ENCODE data around the gene HEXD. TPM values are rescaled to one million over a fixed set of nuclear protein-coding genes. Genes with fewer than 3 reads are reported as not detected.

The HEXD gene
- total and polyA plus RNA-seq, 3 experiments from 2014 or later = 10.6 to 30.4 (median 29.6) TPM

- no peaks in the 10 kb centered on the region for H3K9me3 Mint-ChIP-seq
- no peak for DNase-seq
- H3K27me3 Mint-ChIP-seq = no peaks in the 10 kb centered on the region
- Histone ChIP-seq H3K9me3 (ENCODE audit: low read length) (no peaks in the 10 kb centered on the region), H3K27ac (ENCODE audit: low read depth, low read length) (no peak overlapping the region), H3K4me3 (ENCODE audit: low read length) (no peak overlapping the region), H3K36me3 (ENCODE audit: insufficient read depth, low read length) (peaks cover 13% of the 10 kb centered on the region), H3K4me1 (ENCODE audit: insufficient read depth, low read length) (peaks cover 14% of the 10 kb centered on the region), H3K27me3 (ENCODE audit: insufficient read depth, low read length, poor library complexity, severe bottlenecking) (no peaks in the 10 kb centered on the region)
- CTCF ChIA-PET = no interaction called here
- peak overlapping the region in 1 of 8 donors; percentile 79 for H3K27ac Mint-ChIP-seq
- POLR2A ChIA-PET = no interaction called here
- peaks cover 0 to 56% (median 0%) of the 10 kb centered on the region in 3 donors for H3K36me3 Mint-ChIP-seq
- H3K4me3 Mint-ChIP-seq = no peak overlapping the region
- peaks cover 15 to 38% (median 15%) of the 10 kb centered on the region in 3 donors for H3K4me1 Mint-ChIP-seq
These were observed 27.4 kb downstream of the HEXD start for GRCh38 chr17:82445542-82445941.

GRCh38 chr17:82446124-82446523 lies 28.0 kb downstream of the HEXD start:
- H3K9me3 ChIP-seq (ENCODE audit: low read length) = no peaks in the 10 kb centered on the region
- H3K27me3 Mint-ChIP-seq = no peaks in the 10 kb centered on the region
- H3K27ac Mint-ChIP-seq = peak overlapping the region in 2 of 8 donors; percentile 76 to 79
- H3K4me1 ChIP-seq (ENCODE audit: insufficient read depth, low read length) = peaks cover 17% of the 10 kb centered on the region
- peaks cover 13% of the 10 kb centered on the region for H3K36me3 ChIP-seq (ENCODE audit: insufficient read depth, low read length)
- no peak overlapping the region for H3K4me3 ChIP-seq (ENCODE audit: low read length)
- ChIA-PET CTCF (no interaction called here), POLR2A (no interaction called here)
- H3K27ac ChIP-seq (ENCODE audit: low read depth, low read length) = no peak overlapping the region
- H3K36me3 Mint-ChIP-seq = peaks cover 0 to 56% (median 0%) of the 10 kb centered on the region in 3 donors
- H3K9me3 Mint-ChIP-seq = no peaks in the 10 kb centered on the region
- peaks cover 18 to 43% (median 21%) of the 10 kb centered on the region in 3 donors for H3K4me1 Mint-ChIP-seq
- no peak for DNase-seq
- no peaks in the 10 kb centered on the region for H3K27me3 ChIP-seq (ENCODE audit: insufficient read depth, low read length, poor library complexity, severe bottlenecking)
- peak overlapping the region in 1 of 7 donors; percentile 32 for H3K4me3 Mint-ChIP-seq

- Histone ChIP-seq H3K4me1 (ENCODE audit: insufficient read depth, low read length) (peaks cover 23% of the 10 kb centered on the region), H3K36me3 (ENCODE audit: insufficient read depth, low read length) (peaks cover 13% of the 10 kb centered on the region), H3K27me3 (ENCODE audit: insufficient read depth, low read length, poor library complexity, severe bottlenecking) (no peaks in the 10 kb centered on the region), H3K9me3 (ENCODE audit: low read length) (no peaks in the 10 kb centered on the region), H3K4me3 (ENCODE audit: low read length) (no peak overlapping the region), H3K27ac (ENCODE audit: low read depth, low read length) (no peak overlapping the region)
- no peak for DNase-seq
- no peaks in the 10 kb centered on the region for H3K27me3 Mint-ChIP-seq
- peak overlapping the region in 2 of 7 donors; percentile 16 to 34 for H3K4me3 Mint-ChIP-seq
- H3K9me3 Mint-ChIP-seq = no peaks in the 10 kb centered on the region
- H3K4me1 Mint-ChIP-seq = peaks cover 23 to 48% (median 26%) of the 10 kb centered on the region in 3 donors
- peaks cover 0 to 54% (median 0%) of the 10 kb centered on the region in 3 donors for H3K36me3 Mint-ChIP-seq
- peak overlapping the region in 5 of 8 donors; percentile 47 to 76 (median 60) for H3K27ac Mint-ChIP-seq
- ChIA-PET CTCF (no interaction called here), POLR2A (interaction anchor here (0.6 kb wide), 1 partner anchor 713 kb away, joined by 3 read pairs; no protein-coding TSS in a partner anchor)
These were observed 28.5 kb downstream of the HEXD start for GRCh38 chr17:82446649-82447048.

GRCh38 chr17:82447876-82448275 lies 29.7 kb downstream of the HEXD start:
- CTCF ChIA-PET = no interaction called here
- peaks cover 29% of the 10 kb centered on the region for H3K4me1 ChIP-seq (ENCODE audit: insufficient read depth, low read length)
- Mint-ChIP-seq H3K36me3 (peaks cover 0 to 45% (median 0%) of the 10 kb centered on the region in 3 donors), H3K27me3 (no peaks in the 10 kb centered on the region), H3K27ac (peak overlapping the region; percentile 48 to 91 (median 84)), H3K4me1 (peaks cover 29 to 48% (median 33%) of the 10 kb centered on the region in 3 donors), H3K4me3 (peak overlapping the region in 5 of 7 donors; percentile 13 to 70 (median 34)), H3K9me3 (no peaks in the 10 kb centered on the region)
- peaks cover 10% of the 10 kb centered on the region for H3K36me3 ChIP-seq (ENCODE audit: insufficient read depth, low read length)
- no peak for DNase-seq
- POLR2A ChIA-PET = interaction anchor here (0.6 kb wide), 1 partner anchor 153 kb away, joined by 3 read pairs; no protein-coding TSS in a partner anchor
- no peak overlapping the region for H3K27ac ChIP-seq (ENCODE audit: low read depth, low read length)
- no peak overlapping the region for H3K4me3 ChIP-seq (ENCODE audit: low read length)
- H3K9me3 ChIP-seq (ENCODE audit: low read length) = no peaks in the 10 kb centered on the region
- no peaks in the 10 kb centered on the region for H3K27me3 ChIP-seq (ENCODE audit: insufficient read depth, low read length, poor library complexity, severe bottlenecking)

- Histone ChIP-seq H3K27ac (ENCODE audit: low read depth, low read length) (peak overlapping the region; percentile 92), H3K27me3 (ENCODE audit: insufficient read depth, low read length, poor library complexity, severe bottlenecking) (no peaks in the 10 kb centered on the region), H3K4me3 (ENCODE audit: low read length) (peak overlapping the region; percentile 97), H3K36me3 (ENCODE audit: insufficient read depth, low read length) (peaks cover 8% of the 10 kb centered on the region), H3K9me3 (ENCODE audit: low read length) (no peaks in the 10 kb centered on the region), H3K4me1 (ENCODE audit: insufficient read depth, low read length) (peaks cover 29% of the 10 kb centered on the region)
- Mint-ChIP-seq H3K36me3 (peaks cover 0 to 35% (median 0%) of the 10 kb centered on the region in 3 donors), H3K4me3 (peak overlapping the region; percentile 90 to 99 (median 95)), H3K27ac (peak overlapping the region; percentile 92 to 100 (median 98)), H3K4me1 (peaks cover 29 to 45% (median 33%) of the 10 kb centered on the region in 3 donors), H3K9me3 (no peaks in the 10 kb centered on the region), H3K27me3 (no peaks in the 10 kb centered on the region)
- POLR2A ChIA-PET = interaction anchor here (0.6 to 1.6 kb wide), 4 partner anchors 9 to 70 kb away, joined by 3 to 15 read pairs (median 8); partner anchors contain the start of genes FOXK2 and NARF
- CTCF ChIA-PET = interaction anchor here (1.0 to 1.4 kb wide), 3 partner anchors 9 to 102 kb away, joined by 3 to 5 read pairs (median 4); partner anchors contain the start of gene NARF
- DNase-seq = peak; percentile 73 to 88 (median 84)
These were observed 31.2 kb downstream of the HEXD start for GRCh38 chr17:82449131-82449882.

GRCh38 chr17:82449883-82450356 lies 31.8 kb downstream of the HEXD start:
- Histone ChIP-seq H3K4me3 (ENCODE audit: low read length) (peak overlapping the region; percentile 97), H3K27ac (ENCODE audit: low read depth, low read length) (peak overlapping the region; percentile 92), H3K36me3 (ENCODE audit: insufficient read depth, low read length) (peaks cover 8% of the 10 kb centered on the region), H3K9me3 (ENCODE audit: low read length) (no peaks in the 10 kb centered on the region), H3K4me1 (ENCODE audit: insufficient read depth, low read length) (peaks cover 29% of the 10 kb centered on the region), H3K27me3 (ENCODE audit: insufficient read depth, low read length, poor library complexity, severe bottlenecking) (no peaks in the 10 kb centered on the region)
- DNase-seq = peak in 2 of 5 donors; percentile 13 to 47
- CTCF ChIA-PET = interaction anchor here (1.0 to 1.4 kb wide), 3 partner anchors 8 to 101 kb away, joined by 3 to 5 read pairs (median 4); partner anchors contain the start of gene NARF
- H3K9me3 Mint-ChIP-seq = no peaks in the 10 kb centered on the region
- peak overlapping the region; percentile 90 to 99 (median 95) for H3K4me3 Mint-ChIP-seq
- no peaks in the 10 kb centered on the region for H3K27me3 Mint-ChIP-seq
- H3K4me1 Mint-ChIP-seq = peaks cover 29 to 45% (median 33%) of the 10 kb centered on the region in 3 donors
- peaks cover 0 to 29% (median 0%) of the 10 kb centered on the region in 3 donors for H3K36me3 Mint-ChIP-seq
- POLR2A ChIA-PET = interaction anchor here (1.2 to 1.6 kb wide), 3 partner anchors 8 to 70 kb away, joined by 3 to 15 read pairs (median 12); partner anchors contain the start of genes FOXK2 and NARF
- H3K27ac Mint-ChIP-seq = peak overlapping the region; percentile 92 to 100 (median 98)

GRCh38 chr17:82450357-82451106 lies 32.4 kb downstream of the HEXD start, which contains the start of gene CYBC1:
Gene CYBC1, minus strand, starts transcription at chr17:82450752. Its CDS starts 1,498 bp downstream, at chr17:82449254.
- CTCF ChIA-PET = interaction anchor here (1.4 kb wide), 1 partner anchor 32 kb away, joined by 5 read pairs; no protein-coding TSS in a partner anchor
- peaks cover 0 to 29% (median 0%) of the 10 kb centered on the region in 3 donors for H3K36me3 Mint-ChIP-seq
- H3K4me1 Mint-ChIP-seq = peaks cover 29 to 45% (median 33%) of the 10 kb centered on the region in 3 donors

More at GRCh38 chr17:82450357-82451106, 32.4 kb downstream of the HEXD start, which contains the start of gene CYBC1:
- peak within 1 kb of the TSS; percentile 97 for H3K4me3 ChIP-seq (ENCODE audit: low read length)
- Mint-ChIP-seq H3K4me3 (peak within 1 kb of the TSS; percentile 90 to 99 (median 95)), H3K27me3 (no peaks in the 10 kb centered on the region), H3K9me3 (no peaks in the 10 kb centered on the region), H3K27ac (peak within 1 kb of the TSS; percentile 92 to 100 (median 98))
- peaks cover 29% of the 10 kb centered on the region for H3K4me1 ChIP-seq (ENCODE audit: insufficient read depth, low read length)
- no peaks in the 10 kb centered on the region for H3K9me3 ChIP-seq (ENCODE audit: low read length)
- H3K27me3 ChIP-seq (ENCODE audit: insufficient read depth, low read length, poor library complexity, severe bottlenecking) = no peaks in the 10 kb centered on the region
- peak; percentile 91 to 96 (median 94) for DNase-seq
- POLR2A ChIA-PET = interaction anchor here (1.6 kb wide), 1 partner anchor 7 kb away, joined by 15 read pairs; the partner anchor contains the start of gene NARF
- peak within 1 kb of the TSS; percentile 92 for H3K27ac ChIP-seq (ENCODE audit: low read depth, low read length)
- peaks cover 8% of the 10 kb centered on the region for H3K36me3 ChIP-seq (ENCODE audit: insufficient read depth, low read length)

All from CD8-positive, alpha-beta memory T cell (primary cell).